DOHH2 (cell line): Measurements from ENCODE around the gene TCF19.

Experiments used
- H3F3A ChIP-seq: fragments of 200-600 bp; sonication (generic), shearing (Covaris generic); 2 replicates; pipeline ENCODE4 v1.6.0; 2016; ENCODE audit warnings: antibody characterized with exemption, mild to moderate bottlenecking; ENCODE audit not compliant: control insufficient read depth, insufficient read depth
- H3K27ac ChIP-seq: fragments of 200-600 bp; sonication (generic); 2 replicates; pipeline ENCODE4 v1.5.1; 2014; ENCODE audit warnings: low read depth, mild to moderate bottlenecking, low read length, moderate library complexity
- H3K27me3 ChIP-seq: fragments of 200-600 bp; sonication (generic); 2 replicates; pipeline ENCODE4 v1.6.1; 2014; ENCODE audit warnings: mild to moderate bottlenecking, low read length, mixed read lengths; ENCODE audit not compliant: control insufficient read depth
- H3K36me3 ChIP-seq: fragments of 200-600 bp; sonication (generic); 2 replicates; pipeline ENCODE4 v1.6.1; 2014; ENCODE audit warnings: mild to moderate bottlenecking, low read length, moderate library complexity, mixed read lengths; ENCODE audit not compliant: control insufficient read depth
- H3K4me1 ChIP-seq: fragments of 200-600 bp; sonication (generic); 2 replicates; pipeline ENCODE4 v1.6.1; 2014; ENCODE audit warnings: mild to moderate bottlenecking, low read length, mixed read lengths; ENCODE audit not compliant: control insufficient read depth
- H3K4me2 ChIP-seq: fragments of 200-600 bp; sonication (generic); 2 replicates; pipeline ENCODE4 v1.6.0; 2014; ENCODE audit warnings: mild to moderate bottlenecking, low read length, moderate library complexity
- H3K4me3 ChIP-seq: fragments of 200-600 bp; sonication (generic); 2 replicates; pipeline ENCODE4 v1.5.1; 2014; ENCODE audit warnings: mild to moderate bottlenecking, low read length, mixed read lengths
- H3K79me2 ChIP-seq: fragments of 200-600 bp; sonication (generic); 2 replicates; pipeline ENCODE4 v1.6.1; 2014; ENCODE audit warnings: mild to moderate bottlenecking, low read length, mixed read lengths; ENCODE audit not compliant: control insufficient read depth
- H3K9me2 ChIP-seq: fragments of 200-600 bp; sonication (generic); replicated peaks from 2 replicates; pipeline ENCODE4 v1.6.1; 2014; ENCODE audit warnings: mild to moderate bottlenecking, low read length, mixed read lengths; ENCODE audit not compliant: control insufficient read depth
- H3K9me3 ChIP-seq: fragments of 200-600 bp; sonication (generic); 2 replicates; pipeline ENCODE4 v1.6.1; 2014; ENCODE audit warnings: antibody characterized with exemption, low read length, mixed read lengths; ENCODE audit not compliant: control insufficient read depth, insufficient read depth
- H4K20me1 ChIP-seq: fragments of 200-600 bp; sonication (generic); 2 replicates; pipeline ENCODE4 v1.6.0; 2014; ENCODE audit warnings: low read depth, mild to moderate bottlenecking, antibody characterized with exemption, low read length, moderate library complexity; ENCODE audit not compliant: control insufficient read depth, insufficient read depth
- CTCF ChIP-seq: fragments of 200-600 bp; sonication (generic); IDR thresholded peaks from one replicate; pipeline ENCODE4 v1.5.1; 2014; ENCODE audit warnings: antibody characterized with exemption, mild to moderate bottlenecking, low read depth, low read length; ENCODE audit not compliant: poor library complexity, severe bottlenecking
- EZH2phosphoT487 ChIP-seq: fragments of 200-600 bp; sonication (generic); IDR thresholded peaks from 2 replicates; pipeline ENCODE4 v1.6.1; 2017; ENCODE audit warnings: borderline replicate concordance, mild to moderate bottlenecking, antibody characterized with exemption, low read length, moderate library complexity, mixed read lengths

Gene TCF19

GRCh38 chr6:31210123-31210522, 51.7 kb downstream of the TCF19 start:
- no peaks in the 10 kb centered on the region for H3K9me3 ChIP-seq
- H3K27ac ChIP-seq = no peak overlapping the region
- H3K36me3 ChIP-seq = no peaks in the 10 kb centered on the region
- no peak overlapping the region for H3K4me2 ChIP-seq
- H3K27me3 ChIP-seq = no peaks in the 10 kb centered on the region
- no peaks in the 10 kb centered on the region for H3F3A ChIP-seq
- peaks cover 8% of the 10 kb centered on the region for H3K4me1 ChIP-seq
- H3K4me3 ChIP-seq = no peak overlapping the region
- H4K20me1 ChIP-seq = no peaks in the 10 kb centered on the region
- no peaks in the 10 kb centered on the region for H3K79me2 ChIP-seq
- H3K9me2 ChIP-seq = no peaks in the 10 kb centered on the region
- TF ChIP-seq EZH2phosphoT487 = no peak
- TF ChIP-seq CTCF = no peak

- no peaks in the 10 kb centered on the region for H3K79me2 ChIP-seq
- H3K36me3 ChIP-seq = no peaks in the 10 kb centered on the region
- no peaks in the 10 kb centered on the region for H3K9me3 ChIP-seq
- H3K4me1 ChIP-seq = peaks cover 12% of the 10 kb centered on the region
- no peaks in the 10 kb centered on the region for H3F3A ChIP-seq
- TF ChIP-seq CTCF (no peak), EZH2phosphoT487 (no peak)
- no peak overlapping the region for H3K4me2 ChIP-seq
- no peaks in the 10 kb centered on the region for H4K20me1 ChIP-seq
- no peaks in the 10 kb centered on the region for H3K27me3 ChIP-seq
- no peak overlapping the region for H3K4me3 ChIP-seq
- no peak overlapping the region for H3K27ac ChIP-seq
- no peaks in the 10 kb centered on the region for H3K9me2 ChIP-seq
Measured at GRCh38 chr6:31210741-31211532, 52.5 kb downstream of the TCF19 start.
